Measurements from ENCODE around the gene KIF7.
"Not testable (repeated sequence)": the region's sequence is repeated elsewhere in the genome, so short reads cannot be mapped to it uniquely, and the experiment has no call there.

KIF7 gene, protein sequence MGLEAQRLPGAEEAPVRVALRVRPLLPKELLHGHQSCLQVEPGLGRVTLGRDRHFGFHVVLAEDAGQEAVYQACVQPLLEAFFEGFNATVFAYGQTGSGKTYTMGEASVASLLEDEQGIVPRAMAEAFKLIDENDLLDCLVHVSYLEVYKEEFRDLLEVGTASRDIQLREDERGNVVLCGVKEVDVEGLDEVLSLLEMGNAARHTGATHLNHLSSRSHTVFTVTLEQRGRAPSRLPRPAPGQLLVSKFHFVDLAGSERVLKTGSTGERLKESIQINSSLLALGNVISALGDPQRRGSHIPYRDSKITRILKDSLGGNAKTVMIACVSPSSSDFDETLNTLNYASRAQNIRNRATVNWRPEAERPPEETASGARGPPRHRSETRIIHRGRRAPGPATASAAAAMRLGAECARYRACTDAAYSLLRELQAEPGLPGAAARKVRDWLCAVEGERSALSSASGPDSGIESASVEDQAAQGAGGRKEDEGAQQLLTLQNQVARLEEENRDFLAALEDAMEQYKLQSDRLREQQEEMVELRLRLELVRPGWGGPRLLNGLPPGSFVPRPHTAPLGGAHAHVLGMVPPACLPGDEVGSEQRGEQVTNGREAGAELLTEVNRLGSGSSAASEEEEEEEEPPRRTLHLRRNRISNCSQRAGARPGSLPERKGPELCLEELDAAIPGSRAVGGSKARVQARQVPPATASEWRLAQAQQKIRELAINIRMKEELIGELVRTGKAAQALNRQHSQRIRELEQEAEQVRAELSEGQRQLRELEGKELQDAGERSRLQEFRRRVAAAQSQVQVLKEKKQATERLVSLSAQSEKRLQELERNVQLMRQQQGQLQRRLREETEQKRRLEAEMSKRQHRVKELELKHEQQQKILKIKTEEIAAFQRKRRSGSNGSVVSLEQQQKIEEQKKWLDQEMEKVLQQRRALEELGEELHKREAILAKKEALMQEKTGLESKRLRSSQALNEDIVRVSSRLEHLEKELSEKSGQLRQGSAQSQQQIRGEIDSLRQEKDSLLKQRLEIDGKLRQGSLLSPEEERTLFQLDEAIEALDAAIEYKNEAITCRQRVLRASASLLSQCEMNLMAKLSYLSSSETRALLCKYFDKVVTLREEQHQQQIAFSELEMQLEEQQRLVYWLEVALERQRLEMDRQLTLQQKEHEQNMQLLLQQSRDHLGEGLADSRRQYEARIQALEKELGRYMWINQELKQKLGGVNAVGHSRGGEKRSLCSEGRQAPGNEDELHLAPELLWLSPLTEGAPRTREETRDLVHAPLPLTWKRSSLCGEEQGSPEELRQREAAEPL (N-terminal part only)

GRCh38 chr15:89654847-89655805 lies at the start of gene KIF7:
Gene KIF7 (minus strand): TSS chr15:89655467. CDS start chr15:89652930, 2,537 bp downstream.
- DNase-seq: no peak

DNA sequence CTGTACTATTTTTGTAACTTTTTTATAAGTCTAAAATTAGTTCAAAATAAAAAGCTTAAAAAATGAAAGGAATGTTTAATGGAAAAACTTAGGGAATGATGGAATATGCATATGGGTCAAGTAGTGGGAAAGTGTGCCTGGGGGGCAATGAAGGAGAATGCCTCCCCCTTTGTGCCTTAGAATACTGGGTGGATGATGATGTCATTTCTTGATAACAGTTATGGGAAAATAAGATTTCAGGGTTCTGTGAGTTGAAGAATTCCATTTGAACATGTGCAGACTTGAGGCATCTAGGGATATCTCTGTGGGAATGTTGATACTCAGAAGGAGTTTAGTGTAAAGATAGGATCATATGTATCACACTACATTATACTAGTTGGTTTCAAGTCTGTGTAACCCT lies 49.1 kb upstream of the KIF7 start:
- DNase-seq: no peak

- DNase-seq: no peak
Measured at GRCh38 chr15:89695198-89695597, 39.9 kb upstream of the KIF7 start.

DNA sequence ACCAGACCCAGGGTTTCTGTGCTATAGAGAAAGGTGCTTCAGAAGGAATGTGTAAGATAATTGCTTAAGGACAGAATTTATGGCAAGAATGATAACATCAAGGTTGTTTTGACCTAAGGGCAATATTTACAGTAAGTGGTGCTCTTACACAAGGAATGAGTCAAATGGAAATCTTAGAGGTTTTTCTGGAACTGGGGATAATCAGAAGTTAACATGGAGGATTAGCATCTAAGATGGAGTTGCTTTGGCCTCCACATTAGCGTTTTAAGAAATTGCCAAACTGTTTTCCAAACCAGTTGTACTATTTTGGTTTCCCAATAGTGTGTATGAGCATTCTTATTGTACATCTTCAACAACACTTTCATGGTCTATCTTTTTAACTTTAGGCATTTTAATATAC lies 38.4 kb upstream of the KIF7 start:
- DNase-seq: no peak

DNA sequence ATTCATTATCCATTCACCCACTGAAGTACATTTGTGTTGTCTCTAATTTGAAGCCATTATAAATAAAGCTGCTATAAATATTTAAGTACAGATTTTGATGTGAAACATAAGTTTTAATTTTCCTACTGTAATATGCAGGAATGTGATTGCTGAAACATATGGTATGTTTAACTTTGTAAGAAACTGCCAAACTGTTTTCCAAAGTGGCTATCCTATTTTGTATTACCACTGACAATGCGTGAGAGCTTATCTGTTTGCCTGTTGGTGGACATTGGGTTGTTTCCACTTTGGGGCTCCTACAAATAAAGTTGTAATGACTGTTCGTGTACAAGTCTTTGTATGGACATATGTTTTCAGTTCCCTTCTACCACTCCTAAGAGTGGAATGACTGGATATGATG lies 37.8 kb upstream of the KIF7 start:
- no peak for DNase-seq

DNA sequence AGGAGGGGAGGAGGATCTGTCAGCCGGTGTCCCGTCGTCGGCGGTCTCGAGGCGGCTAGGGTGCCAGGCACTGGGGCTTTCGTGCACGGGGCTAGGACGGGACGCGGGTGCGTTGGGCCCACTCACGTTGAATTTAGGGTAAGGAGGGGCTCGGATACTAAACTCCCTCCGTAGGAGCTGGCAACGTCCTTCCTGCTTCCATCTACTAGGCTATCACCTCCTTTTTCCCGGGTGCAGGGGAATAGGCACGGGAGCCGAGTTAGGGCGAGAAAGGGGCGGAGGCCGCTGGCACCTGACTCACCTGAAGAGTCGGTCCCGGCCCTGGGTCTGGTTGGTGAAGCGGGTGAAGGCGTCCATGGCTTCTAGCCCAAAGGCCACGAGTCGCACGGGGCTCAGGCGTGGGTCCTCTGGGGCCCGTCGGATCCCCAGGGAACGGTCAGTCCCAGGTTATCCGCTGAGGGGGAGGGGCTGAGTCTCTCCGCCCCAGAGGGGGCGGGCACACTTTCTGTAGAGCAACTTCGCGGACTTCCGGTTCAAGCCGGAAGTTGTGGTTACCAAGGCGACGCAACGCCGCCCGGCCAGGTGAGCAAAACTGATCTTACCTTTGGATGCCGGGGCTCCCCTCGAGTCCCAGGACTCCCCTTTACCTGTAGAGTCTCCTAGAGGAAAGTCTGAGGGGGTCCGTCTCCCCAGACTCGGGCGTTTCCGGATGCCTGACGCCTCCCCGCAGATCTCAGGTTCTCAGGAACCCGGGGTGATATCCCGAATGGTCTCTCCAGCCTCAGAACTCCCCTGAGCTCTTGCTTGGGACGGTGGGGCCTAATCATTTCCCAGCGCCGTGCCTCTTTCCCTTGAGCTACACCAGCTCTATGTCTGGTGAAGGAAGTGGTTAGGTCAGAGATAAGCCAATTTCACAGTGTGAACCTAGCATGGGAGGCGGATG lies 35.3 kb upstream of the KIF7 start, which contains the start of the genes PEX11A and WDR93:
Gene PEX11A (minus strand): TSS at position 479 of the 943 bp plus-strand sequence. CDS start 122 bp downstream, at position 357.
Gene WDR93 (plus strand): TSS at position 536 of the 943 bp plus-strand sequence. CDS start 10,936 bp downstream, outside the sequence.
- DNase-seq: peak in 1 of 2 experiments; percentile 57

DNA sequence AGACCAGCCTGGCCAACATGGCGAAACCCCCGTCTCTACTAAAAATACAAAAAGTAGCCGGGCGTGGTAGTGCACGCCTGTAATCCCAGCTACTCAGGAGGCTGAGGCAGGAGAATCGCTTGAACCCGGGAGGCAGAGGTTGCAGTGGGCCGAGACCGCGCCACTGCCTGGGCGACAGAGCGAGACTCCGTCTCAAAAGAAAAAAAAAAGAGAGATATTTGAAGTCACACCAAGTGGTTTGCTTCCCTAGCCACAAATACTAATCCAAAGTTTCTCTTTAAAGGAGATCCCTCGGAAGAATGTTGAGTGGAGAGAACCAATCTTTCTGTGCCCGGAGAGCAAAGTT lies 34.6 kb upstream of the KIF7 start:
- DNase-seq: not testable (repeated sequence)

- DNase-seq: no peak
Measured at GRCh38 chr15:89686522-89686921, 31.3 kb upstream of the KIF7 start.

- DNase-seq: no peak
Measured at GRCh38 chr15:89685995-89686394, 30.7 kb upstream of the KIF7 start.

- no peak for DNase-seq
Measured at GRCh38 chr15:89681146-89681545, 25.9 kb upstream of the KIF7 start.

GRCh38 chr15:89680282-89680873 lies 25.1 kb upstream of the KIF7 start:
- peak; percentile 28 to 61 for DNase-seq

- no peak for DNase-seq
Measured at GRCh38 chr15:89679212-89679611, 23.9 kb upstream of the KIF7 start, which contains the start of gene PLIN1. Gene PLIN1 (minus strand): TSS chr15:89679367. CDS start chr15:89677489, 1,878 bp downstream.

GRCh38 chr15:89677381-89677780 lies 22.1 kb upstream of the KIF7 start:
- DNase-seq: no peak

GRCh38 chr15:89675606-89676005 lies 20.3 kb upstream of the KIF7 start:
- no peak for DNase-seq

- no peak for DNase-seq
Measured at GRCh38 chr15:89674526-89674925, 19.3 kb upstream of the KIF7 start.

- peak in 1 of 2 experiments; percentile 10 for DNase-seq
Measured at GRCh38 chr15:89673165-89673512, 17.9 kb upstream of the KIF7 start.

GRCh38 chr15:89672221-89673164 lies 17.2 kb upstream of the KIF7 start:
- peak in 1 of 2 experiments; percentile 52 for DNase-seq

- DNase-seq: no peak
Measured at GRCh38 chr15:89671687-89672086, 16.4 kb upstream of the KIF7 start.
